IPS-20b (cell line): ENCODE results near the gene MTF1.

Source experiments
- H3K27ac ChIP-seq: one replicate; pipeline ENCODE4 v1.5.1; 2013; ENCODE audit warnings: low read length
- H3K27me3 ChIP-seq: 2 replicates; pipeline ENCODE4 v1.6.1; 2013; ENCODE audit warnings: mild to moderate bottlenecking, low read length, inconsistent platforms; ENCODE audit not compliant: insufficient read depth
- H3K36me3 ChIP-seq: 2 replicates; pipeline ENCODE4 v1.6.1; 2013; ENCODE audit warnings: low read depth, mild to moderate bottlenecking, inconsistent platforms, low read length, moderate library complexity; ENCODE audit not compliant: insufficient read depth
- H3K4me1 ChIP-seq: 2 replicates; pipeline ENCODE4 v1.6.1; 2013; ENCODE audit warnings: mild to moderate bottlenecking, control low read depth, inconsistent platforms, low read length, moderate library complexity; ENCODE audit not compliant: insufficient read depth
- H3K4me3 ChIP-seq: 2 replicates; pipeline ENCODE4 v1.5.1; 2013; ENCODE audit warnings: mild to moderate bottlenecking, low read length, inconsistent platforms
- H3K9ac ChIP-seq: 2 replicates; pipeline ENCODE4 v1.6.1; 2013; ENCODE audit warnings: low read depth, mild to moderate bottlenecking, inconsistent platforms, low read length, moderate library complexity
- H3K9me3 ChIP-seq: 2 replicates; pipeline ENCODE4 v1.6.1; 2013; ENCODE audit warnings: mild to moderate bottlenecking, low read depth, low read length, inconsistent platforms; ENCODE audit not compliant: insufficient read depth

Gene MTF1

DNA sequence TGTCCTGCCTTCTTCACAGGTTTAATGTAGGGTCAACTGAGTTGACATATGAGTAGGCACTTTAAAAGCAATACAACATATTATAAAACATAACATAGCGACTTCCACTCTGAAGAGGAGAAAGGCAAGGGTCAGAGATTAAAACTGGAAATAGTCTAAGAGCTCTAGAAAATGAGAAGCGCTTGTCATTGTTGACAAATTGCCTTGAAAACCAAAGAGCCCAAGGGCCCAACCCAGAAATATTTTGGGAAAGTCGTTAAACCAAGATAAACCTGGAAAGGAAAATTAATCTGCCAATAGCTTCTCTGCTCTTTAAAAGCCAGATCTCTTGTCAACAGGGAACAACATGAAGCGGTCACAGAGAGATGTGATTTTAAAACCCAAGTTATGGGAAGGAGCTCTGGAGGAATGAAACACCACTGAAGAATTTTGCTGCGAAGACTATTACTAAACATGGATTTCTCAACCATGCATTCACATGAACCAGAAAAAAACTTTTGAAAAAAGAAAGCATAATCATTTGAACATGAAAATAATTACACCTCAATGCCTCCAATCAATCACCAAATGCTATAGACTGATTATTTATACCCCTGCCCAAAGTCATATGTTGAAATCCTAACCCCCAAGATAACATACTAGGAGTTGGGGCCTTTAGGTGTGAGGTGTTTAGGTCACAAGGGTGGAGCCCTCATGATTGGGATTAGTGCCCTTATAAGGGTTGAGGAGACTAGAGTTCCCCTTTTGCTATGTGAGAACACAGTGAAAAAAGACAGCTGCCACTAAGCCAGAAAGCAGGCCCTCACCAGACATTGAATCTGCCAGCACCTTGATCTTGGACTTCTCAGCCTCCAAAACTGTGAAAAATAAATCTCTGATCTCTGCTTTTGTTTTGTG is 33.0 kb upstream of the MTF1 start:
- Histone ChIP-seq H3K9me3 (no peaks in the 10 kb centered on the region), H3K9ac (no peak overlapping the region), H3K27me3 (no peaks in the 10 kb centered on the region), H3K4me3 (no peak overlapping the region), H3K27ac (no peak overlapping the region), H3K36me3 (peaks cover 27% of the 10 kb centered on the region), H3K4me1 (no peaks in the 10 kb centered on the region)

DNA sequence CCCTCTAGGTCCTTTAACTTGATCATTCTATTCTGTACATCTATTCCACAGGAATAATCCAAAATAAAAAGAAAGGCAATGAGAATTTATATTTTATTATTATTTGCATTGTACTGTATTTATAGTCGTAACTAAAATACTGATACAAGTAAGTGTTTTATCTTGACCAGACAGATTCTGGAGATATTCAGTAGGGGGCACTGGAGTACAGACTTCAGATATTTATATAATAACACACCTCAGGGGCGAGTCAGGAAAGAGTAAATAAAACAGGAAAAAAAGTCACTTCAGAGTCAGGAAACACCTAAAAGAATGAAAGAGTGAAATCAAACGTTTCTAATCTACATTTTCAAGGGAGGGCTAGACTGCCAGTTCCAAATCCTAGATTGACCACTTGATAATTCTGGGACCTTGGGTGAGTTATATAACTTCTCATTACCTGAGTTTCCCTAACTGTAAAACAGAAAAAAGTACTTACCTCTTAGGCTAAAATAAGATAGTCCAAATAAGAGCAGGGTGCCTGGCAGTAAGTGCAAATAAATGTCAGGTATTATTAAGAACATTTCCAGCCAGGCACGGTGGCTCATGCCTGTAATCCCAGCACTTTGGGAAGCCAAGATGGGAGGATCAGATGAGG is 31.1 kb upstream of the MTF1 start:
- Histone ChIP-seq H3K27me3 (no peaks in the 10 kb centered on the region), H3K27ac (no peak overlapping the region), H3K36me3 (peaks cover 44% of the 10 kb centered on the region), H3K9ac (no peak overlapping the region), H3K9me3 (no peaks in the 10 kb centered on the region), H3K4me3 (no peak overlapping the region), H3K4me1 (no peaks in the 10 kb centered on the region)

DNA sequence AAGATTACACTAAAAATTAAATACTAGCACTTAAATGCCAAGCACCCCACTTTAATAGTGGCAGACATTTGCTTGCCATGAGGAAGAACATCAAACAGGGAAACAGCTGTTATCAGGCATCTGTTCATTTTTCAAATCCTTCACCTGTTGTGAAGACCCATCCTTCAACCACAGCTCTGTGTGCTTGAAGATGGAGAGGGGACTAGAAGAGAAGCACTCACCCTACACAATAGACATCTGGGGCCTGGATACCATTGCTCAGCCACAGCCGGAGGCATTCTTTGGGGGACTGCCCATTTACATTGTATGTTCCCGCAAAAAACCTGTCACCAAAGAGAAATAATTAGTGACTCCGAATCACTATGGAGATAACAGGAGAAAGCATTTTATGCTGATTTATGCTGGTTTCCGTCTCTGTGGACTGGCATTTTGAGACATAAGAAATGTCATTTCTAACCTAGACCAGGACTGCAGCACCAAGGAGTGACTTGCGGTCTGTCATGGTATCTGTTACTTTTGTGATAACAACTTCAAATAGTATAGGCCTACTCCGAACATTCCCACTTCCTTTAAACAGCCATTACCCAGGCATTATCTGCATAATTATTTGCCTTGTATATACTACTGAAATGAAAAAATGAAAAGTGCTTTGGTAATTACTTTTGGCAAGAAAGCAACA is 28.8 kb upstream of the MTF1 start:
- H3K36me3 ChIP-seq: peaks cover 56% of the 10 kb centered on the region
- no peaks in the 10 kb centered on the region for H3K4me1 ChIP-seq

DNA sequence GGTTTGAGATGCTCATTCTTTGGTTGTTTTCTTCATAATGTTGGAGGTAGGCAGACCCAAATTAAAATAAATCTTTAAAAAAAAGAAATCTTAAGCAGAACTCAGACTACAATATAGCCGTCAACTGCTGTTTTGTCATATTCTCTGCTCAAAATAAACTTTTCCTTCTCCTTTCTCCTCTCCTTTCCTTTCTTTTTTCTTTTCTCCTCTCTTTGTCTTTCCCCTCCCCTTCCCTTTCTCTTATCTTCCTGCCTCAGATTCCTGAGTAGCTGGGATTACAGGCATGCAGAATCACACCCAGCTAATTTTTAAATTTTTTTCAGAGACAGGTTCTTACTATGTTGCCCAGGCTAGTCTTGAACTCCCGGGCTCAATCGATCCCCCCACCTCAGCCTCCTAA is 24.8 kb upstream of the MTF1 start:
- H3K4me3 ChIP-seq: no peak overlapping the region
- H3K4me1 ChIP-seq: no peaks in the 10 kb centered on the region
- no peaks in the 10 kb centered on the region for H3K27me3 ChIP-seq
- H3K27ac ChIP-seq: no peak overlapping the region
- peaks cover 76% of the 10 kb centered on the region for H3K36me3 ChIP-seq
- H3K9ac ChIP-seq: no peak overlapping the region
- no peaks in the 10 kb centered on the region for H3K9me3 ChIP-seq

More for the DNA sequence above, 28.8 kb upstream of the MTF1 start:
- Histone ChIP-seq H3K27ac (no peak overlapping the region), H3K4me3 (no peak overlapping the region), H3K9ac (no peak overlapping the region), H3K9me3 (no peaks in the 10 kb centered on the region), H3K27me3 (no peaks in the 10 kb centered on the region)

DNA sequence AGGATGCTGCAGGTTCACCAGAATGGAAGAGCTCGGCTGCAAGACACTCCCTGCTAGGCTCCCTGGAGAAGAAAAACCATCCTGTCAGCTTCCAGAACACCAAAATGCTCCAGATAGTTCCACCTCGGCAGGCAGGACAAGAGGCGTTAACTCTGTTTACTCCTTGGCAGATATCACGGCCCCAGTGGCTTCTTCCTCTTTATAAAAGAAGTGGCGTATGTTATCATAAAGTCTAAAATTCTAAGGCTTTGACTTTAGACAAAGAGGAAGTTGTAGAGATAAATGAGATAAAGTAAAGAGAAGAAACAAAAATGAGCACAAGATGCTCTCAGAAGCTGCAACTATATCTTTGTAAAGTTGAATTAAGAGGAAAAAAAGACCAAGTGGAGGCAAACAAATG is 24.3 kb upstream of the MTF1 start:
- Histone ChIP-seq H3K9ac (no peak overlapping the region), H3K36me3 (peaks cover 72% of the 10 kb centered on the region), H3K4me1 (no peaks in the 10 kb centered on the region), H3K27me3 (no peaks in the 10 kb centered on the region), H3K27ac (no peak overlapping the region), H3K9me3 (no peaks in the 10 kb centered on the region), H3K4me3 (no peak overlapping the region)

DNA sequence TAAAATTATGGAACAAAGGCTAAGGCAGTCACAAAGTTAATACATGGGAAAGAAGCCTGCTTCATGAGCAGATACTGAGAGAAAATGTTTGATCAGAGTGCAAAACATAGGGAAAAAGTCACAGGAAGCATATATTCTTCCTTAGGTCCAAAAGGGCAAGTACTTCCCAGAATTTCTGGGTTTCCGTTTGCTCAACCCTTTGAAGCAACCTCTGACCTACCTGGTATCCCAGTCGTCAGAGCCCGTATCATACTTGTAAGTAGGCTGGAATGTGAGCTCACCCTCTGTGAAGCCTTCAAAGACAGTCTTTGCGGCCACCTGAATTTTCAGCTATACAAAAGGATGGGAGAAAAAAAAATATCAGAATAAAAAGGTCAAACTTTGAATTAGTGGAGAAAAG is 20.5 kb upstream of the MTF1 start:
- peaks cover 60% of the 10 kb centered on the region for H3K36me3 ChIP-seq
- no peaks in the 10 kb centered on the region for H3K27me3 ChIP-seq
- H3K27ac ChIP-seq: no peak overlapping the region
- H3K4me3 ChIP-seq: no peak overlapping the region
- no peaks in the 10 kb centered on the region for H3K9me3 ChIP-seq
- no peaks in the 10 kb centered on the region for H3K4me1 ChIP-seq
- no peak overlapping the region for H3K9ac ChIP-seq

DNA sequence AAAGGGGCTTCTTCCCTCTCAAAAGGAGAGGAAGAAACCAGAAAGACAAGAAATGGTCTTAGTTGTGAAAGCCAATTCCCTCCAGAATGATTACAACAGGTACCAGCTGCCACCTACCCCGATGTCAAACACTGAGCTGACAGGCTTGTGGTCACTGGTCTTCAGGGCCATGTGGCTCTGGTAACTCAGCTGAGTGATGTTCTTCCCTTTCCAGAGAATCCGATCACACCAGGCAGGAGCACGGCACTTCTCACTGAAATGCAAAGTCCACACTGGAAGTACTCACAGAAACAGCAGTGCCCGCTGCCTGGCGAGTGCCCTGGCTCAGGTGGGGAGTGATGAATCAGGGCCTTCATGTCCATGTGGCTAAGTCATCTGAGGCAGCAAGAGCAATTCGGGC is 18.7 kb upstream of the MTF1 start:
- H3K36me3 ChIP-seq: peaks cover 69% of the 10 kb centered on the region
- no peaks in the 10 kb centered on the region for H3K9me3 ChIP-seq
- no peak overlapping the region for H3K4me3 ChIP-seq
- no peaks in the 10 kb centered on the region for H3K27me3 ChIP-seq
- H3K27ac ChIP-seq: no peak overlapping the region
- no peaks in the 10 kb centered on the region for H3K4me1 ChIP-seq
- no peak overlapping the region for H3K9ac ChIP-seq

DNA sequence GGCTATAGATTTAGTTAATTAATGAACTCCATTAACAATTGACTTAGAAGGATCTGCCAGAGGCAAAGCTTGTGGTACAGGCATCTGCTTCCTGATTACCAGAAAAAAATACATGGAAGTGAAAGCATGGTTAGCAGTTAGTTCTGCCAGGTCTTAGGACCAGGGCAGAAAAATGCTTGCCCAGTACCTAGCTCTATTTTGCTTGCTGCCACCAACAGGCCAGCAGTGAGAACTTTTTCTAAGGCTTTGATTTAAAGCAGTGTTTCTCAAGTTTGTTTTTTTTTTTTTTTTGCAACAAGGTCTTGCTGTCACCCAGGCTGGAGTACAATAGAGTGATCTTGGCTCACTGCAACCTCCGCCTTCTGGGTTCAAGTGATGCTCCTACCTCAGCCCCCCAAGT is 16.4 kb upstream of the MTF1 start:
- Histone ChIP-seq H3K36me3 (peaks cover 59% of the 10 kb centered on the region), H3K27me3 (no peaks in the 10 kb centered on the region), H3K9ac (no peak overlapping the region), H3K4me1 (no peaks in the 10 kb centered on the region), H3K27ac (no peak overlapping the region), H3K9me3 (no peaks in the 10 kb centered on the region), H3K4me3 (no peak overlapping the region)

DNA sequence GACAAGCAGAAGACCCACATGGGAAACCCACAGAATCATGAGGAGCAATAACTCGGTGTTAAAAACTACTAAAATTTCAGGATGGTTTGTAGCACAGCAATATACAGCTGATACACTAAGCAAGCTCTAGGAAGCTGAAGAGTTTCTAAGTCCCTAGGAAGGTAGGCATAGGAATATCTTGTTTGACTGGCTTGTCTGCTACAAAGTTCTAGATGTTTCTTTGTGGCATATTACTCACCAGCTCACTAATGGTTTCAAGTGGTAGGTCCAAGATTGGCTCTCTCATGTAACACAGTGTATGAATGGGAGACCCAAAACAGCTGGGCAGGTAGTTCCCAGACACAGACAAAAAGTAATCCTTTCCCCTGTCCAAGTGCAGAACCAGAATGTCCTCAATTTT is 13.3 kb upstream of the MTF1 start:
- Histone ChIP-seq H3K27me3 (no peaks in the 10 kb centered on the region), H3K9ac (no peak overlapping the region), H3K36me3 (peaks cover 64% of the 10 kb centered on the region), H3K9me3 (no peaks in the 10 kb centered on the region), H3K4me1 (no peaks in the 10 kb centered on the region), H3K4me3 (no peak overlapping the region), H3K27ac (no peak overlapping the region)

DNA sequence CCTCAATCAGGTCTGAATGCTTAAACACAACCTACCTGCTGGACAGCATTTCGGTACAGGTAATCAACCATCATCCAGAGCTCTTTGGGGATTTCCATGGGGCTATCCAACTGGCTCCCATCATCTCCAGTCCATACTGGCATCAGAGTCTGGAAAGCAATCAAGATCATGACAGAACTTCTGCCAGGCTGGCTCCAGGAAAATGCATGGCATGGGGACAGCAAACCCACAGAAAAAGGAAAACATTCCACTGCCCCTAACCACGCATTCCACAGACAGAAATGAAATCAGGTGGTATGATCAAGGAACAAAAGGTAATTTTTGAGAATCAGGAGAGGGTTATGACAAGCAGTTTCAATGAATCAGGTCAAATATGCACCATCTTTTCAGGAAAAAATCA is 9.1 kb upstream of the MTF1 start:
- H3K9ac ChIP-seq: no peak overlapping the region
- H3K36me3 ChIP-seq: peaks cover 66% of the 10 kb centered on the region

DNA sequence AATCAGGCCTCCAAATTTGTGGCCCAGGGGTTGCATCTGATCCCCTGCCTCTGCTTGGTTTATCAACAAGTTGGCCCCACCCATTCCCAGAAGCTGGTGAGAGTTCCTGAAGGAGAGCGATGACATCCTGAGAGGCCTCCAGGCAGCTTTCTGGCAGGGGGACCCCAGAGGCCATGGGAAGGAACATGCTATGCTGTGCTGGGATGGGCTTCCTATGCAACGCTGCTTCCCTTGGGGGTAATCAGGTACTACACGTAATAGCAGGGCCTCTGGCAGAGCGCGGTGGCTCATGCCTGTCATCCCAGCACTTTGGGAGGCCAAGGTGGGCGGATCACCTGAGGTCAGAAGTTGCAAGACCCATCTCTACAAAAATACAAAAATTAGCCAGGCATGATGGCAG is 8.4 kb upstream of the MTF1 start:
- no peak overlapping the region for H3K4me3 ChIP-seq
- H3K9ac ChIP-seq: no peak overlapping the region
- H3K27ac ChIP-seq: no peak overlapping the region
- peaks cover 59% of the 10 kb centered on the region for H3K36me3 ChIP-seq
- no peaks in the 10 kb centered on the region for H3K9me3 ChIP-seq
- no peaks in the 10 kb centered on the region for H3K4me1 ChIP-seq
- no peaks in the 10 kb centered on the region for H3K27me3 ChIP-seq

More for the DNA sequence above, 9.1 kb upstream of the MTF1 start:
- Histone ChIP-seq H3K4me3 (no peak overlapping the region), H3K27me3 (no peaks in the 10 kb centered on the region), H3K27ac (no peak overlapping the region), H3K4me1 (no peaks in the 10 kb centered on the region), H3K9me3 (no peaks in the 10 kb centered on the region)

DNA sequence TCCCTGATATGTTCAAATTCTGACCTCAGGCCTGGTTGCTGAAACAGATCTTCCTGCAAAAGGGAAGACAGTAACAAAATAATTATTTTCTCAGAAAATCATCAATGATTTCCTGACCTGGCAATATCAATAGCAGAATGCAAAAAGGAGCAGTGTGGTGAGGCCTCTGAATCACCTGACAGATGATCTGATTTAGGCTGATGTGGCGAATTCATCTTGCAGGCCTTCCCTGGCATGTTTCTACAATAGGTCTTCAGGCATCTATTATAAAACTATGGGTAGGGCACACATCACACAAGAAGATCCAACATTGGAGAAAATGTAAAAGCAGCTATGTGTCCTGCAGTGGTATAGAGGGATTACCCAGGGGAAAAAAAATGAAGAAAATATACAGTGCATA is 7.1 kb upstream of the MTF1 start:
- Histone ChIP-seq H3K4me1 (no peaks in the 10 kb centered on the region), H3K27me3 (no peaks in the 10 kb centered on the region)

More for the DNA sequence above, 7.1 kb upstream of the MTF1 start:
- H3K27ac ChIP-seq: no peak overlapping the region
- H3K36me3 ChIP-seq: peaks cover 53% of the 10 kb centered on the region
- no peaks in the 10 kb centered on the region for H3K9me3 ChIP-seq
- H3K9ac ChIP-seq: no peak overlapping the region
- no peak overlapping the region for H3K4me3 ChIP-seq
